HFFc6 (cell line): Measurements from ENCODE around the gene ZBTB16. TPM values are rescaled to one million over a fixed set of nuclear protein-coding genes. Genes with fewer than 3 reads are reported as not detected.

ENCODE experiments used
- DNase-seq: peaks from one replicate; pipeline ENCODE4 v3.0.0-alpha.2; 2018
- H3K27ac Mint-ChIP-seq: 2 replicates; pipeline ENCODE4 v1.8.0; 2020; ENCODE audit warnings: mild to moderate bottlenecking, mixed read lengths
- H3K27me3 Mint-ChIP-seq: 2 replicates; pipeline ENCODE4 v1.8.0; 2021; ENCODE audit warnings: mild to moderate bottlenecking, moderate library complexity, mixed read lengths; ENCODE audit not compliant: insufficient read depth
- H3K36me3 Mint-ChIP-seq: 2 replicates; pipeline ENCODE4 v1.8.0; 2021; ENCODE audit warnings: low read depth, mixed read lengths
- H3K4me1 Mint-ChIP-seq: 2 replicates; pipeline ENCODE4 v1.8.0; 2020; ENCODE audit warnings: low read depth, mixed read lengths
- H3K4me3 Mint-ChIP-seq: 2 replicates; pipeline ENCODE4 v1.8.0; 2020; ENCODE audit warnings: mild to moderate bottlenecking, moderate library complexity, mixed read lengths
- H3K9me3 Mint-ChIP-seq: 2 replicates; pipeline ENCODE4 v1.8.0; 2020; ENCODE audit warnings: mild to moderate bottlenecking, mixed read lengths
- total RNA-seq, 6 experiments: library from RNA; stranded (reverse); fragmentation: NEBNext Ultra II Directional; extraction: Animal tissue kit (Norgen Biotek cat#: 25700); gene quantifications; 2 replicates in 1 of 6; 3 replicates in 5 of 6; pipeline ENCODE4 v1.2.3, GENCODE V29; 2021
- TF ChIP-seq, protein P1 (sequence below): fragments of 200-600 bp; sonication (generic); IDR thresholded peaks from 2 replicates; pipeline ENCODE4 v1.5.0; 2021; ENCODE audit warnings: antibody characterized with exemption, mild to moderate bottlenecking

Gene ZBTB16
- total RNA-seq, 6 experiments from 2014 or later: not detected

DNA sequence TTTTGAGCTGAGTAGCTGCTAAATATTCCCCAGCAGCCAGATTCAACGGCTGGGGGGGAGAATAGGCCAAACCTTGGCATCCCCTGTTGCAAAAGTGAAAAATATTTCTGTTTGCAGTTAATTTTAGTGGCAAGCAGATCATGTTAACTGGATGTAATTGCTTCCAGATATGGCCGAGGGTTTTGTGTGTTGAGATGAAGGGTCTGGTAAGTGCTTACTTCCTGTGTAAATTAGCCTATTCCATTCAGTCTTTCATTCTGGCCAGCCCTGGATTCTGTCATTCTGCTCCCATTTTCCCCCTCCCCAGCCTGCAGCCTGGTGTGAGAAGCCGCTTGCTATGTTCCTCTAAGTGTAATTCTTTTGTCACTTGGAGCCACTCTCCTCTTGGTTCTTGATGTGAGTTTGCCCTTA is 17.4 kb downstream of the ZBTB16 start:
- no peak overlapping the region for H3K27ac Mint-ChIP-seq
- no peak overlapping the region for H3K4me3 Mint-ChIP-seq
- H3K27me3 Mint-ChIP-seq: peaks cover 64% of the 10 kb centered on the region
- H3K36me3 Mint-ChIP-seq: no peaks in the 10 kb centered on the region
- TF ChIP-seq, protein P1, sequence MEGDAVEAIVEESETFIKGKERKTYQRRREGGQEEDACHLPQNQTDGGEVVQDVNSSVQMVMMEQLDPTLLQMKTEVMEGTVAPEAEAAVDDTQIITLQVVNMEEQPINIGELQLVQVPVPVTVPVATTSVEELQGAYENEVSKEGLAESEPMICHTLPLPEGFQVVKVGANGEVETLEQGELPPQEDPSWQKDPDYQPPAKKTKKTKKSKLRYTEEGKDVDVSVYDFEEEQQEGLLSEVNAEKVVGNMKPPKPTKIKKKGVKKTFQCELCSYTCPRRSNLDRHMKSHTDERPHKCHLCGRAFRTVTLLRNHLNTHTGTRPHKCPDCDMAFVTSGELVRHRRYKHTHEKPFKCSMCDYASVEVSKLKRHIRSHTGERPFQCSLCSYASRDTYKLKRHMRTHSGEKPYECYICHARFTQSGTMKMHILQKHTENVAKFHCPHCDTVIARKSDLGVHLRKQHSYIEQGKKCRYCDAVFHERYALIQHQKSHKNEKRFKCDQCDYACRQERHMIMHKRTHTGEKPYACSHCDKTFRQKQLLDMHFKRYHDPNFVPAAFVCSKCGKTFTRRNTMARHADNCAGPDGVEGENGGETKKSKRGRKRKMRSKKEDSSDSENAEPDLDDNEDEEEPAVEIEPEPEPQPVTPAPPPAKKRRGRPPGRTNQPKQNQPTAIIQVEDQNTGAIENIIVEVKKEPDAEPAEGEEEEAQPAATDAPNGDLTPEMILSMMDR: no peak
- H3K4me1 Mint-ChIP-seq: peaks cover 12% of the 10 kb centered on the region; the same call in 1 of the 2 replicates
- H3K9me3 Mint-ChIP-seq: no peaks in the 10 kb centered on the region
- no peak for DNase-seq

DNA sequence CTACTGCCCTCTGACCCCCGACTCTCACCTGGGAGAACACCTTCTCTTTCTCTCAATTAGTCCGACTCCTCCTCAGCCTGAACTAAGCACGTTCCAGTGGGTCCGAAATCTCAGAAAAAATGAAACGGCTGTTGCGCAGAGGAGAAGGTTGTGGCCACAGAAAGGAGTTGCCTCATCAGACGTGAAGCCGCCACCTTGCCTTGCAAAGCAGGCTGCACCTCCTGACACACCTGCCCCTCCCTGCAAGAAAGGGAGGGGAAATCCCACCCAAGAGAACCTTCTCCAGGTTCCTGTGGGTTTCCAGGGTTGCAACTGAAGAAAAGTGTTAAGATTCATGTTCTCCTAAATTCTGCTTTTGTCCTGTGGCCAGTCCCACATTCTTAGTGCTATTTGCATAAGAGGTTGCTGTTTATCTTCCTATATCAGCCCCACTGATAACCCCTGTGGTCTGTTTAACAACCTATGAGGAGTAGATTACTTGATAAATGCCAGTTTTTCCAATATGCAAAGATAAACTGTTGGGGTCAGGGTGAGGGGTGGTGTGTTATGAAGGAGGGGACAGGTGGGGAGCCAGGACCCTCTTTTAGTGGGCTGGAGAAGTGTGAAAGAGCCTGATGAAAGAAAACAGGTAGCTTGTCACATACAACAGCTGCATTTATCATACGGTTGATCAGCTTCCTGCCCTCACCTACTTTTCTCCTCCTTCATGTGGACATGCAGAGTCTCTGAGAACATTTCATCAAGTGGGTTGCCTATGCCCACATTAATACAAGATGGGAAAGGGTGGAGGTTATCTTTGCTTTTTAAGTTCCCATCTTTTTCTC is 18.2 kb downstream of the ZBTB16 start:
- H3K36me3 Mint-ChIP-seq: no peaks in the 10 kb centered on the region
- H3K4me3 Mint-ChIP-seq: no peak overlapping the region
- peaks cover 57% of the 10 kb centered on the region for H3K27me3 Mint-ChIP-seq
- peaks cover 12% of the 10 kb centered on the region; the same call in 1 of the 2 replicates for H3K4me1 Mint-ChIP-seq
- H3K27ac Mint-ChIP-seq: no peak overlapping the region
- H3K9me3 Mint-ChIP-seq: no peaks in the 10 kb centered on the region
- TF ChIP-seq, protein P1: no peak
- DNase-seq: no peak

DNA sequence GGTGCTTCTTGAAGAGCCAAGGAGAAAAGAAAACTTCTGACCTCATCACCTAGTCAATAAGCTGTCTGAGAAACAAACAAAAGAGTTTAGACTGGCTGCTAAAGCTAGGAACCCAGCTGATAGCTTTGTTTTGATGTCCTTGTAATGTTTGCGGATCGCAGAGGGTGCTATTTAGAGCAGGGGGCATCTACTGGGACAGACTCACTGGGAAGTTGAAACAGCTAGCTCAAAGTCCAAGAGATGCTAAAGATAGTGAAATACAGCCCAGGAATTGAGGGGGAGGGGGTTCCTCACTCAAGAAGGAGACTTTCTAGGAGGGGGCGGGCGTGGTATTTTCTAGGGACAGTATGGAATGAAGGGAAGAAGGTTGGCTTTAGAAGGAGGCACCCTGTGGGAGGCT is 18.9 kb downstream of the ZBTB16 start:
- H3K27ac Mint-ChIP-seq: no peak overlapping the region

DNA sequence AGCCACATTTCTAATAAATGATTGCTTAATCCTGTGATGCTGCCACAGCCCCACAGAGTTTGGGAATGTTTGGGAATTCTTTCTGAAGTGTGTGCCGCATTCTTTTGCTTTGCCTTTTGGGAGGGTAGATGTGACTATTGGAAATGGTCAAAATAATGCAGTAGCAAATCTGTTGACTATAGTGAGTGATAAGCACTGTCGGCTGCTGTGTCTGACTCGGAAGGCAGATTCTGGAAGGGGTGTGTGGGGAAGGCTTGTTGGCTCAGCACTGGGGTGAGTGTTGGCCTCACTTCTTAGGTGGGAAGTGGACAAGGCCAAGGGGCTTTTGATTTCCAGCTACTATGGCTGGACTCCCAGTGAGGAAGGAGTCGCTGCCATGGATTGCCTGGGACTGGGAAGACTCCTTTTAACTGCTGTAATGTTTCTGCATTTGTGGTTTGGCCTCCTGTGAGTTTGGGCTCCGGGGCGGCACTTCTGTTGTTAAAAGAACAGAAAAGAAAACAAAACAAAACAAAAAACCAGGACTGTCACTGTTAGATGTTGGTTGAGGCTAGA is 20.1 kb downstream of the ZBTB16 start:
- Mint-ChIP-seq H3K9me3 (no peaks in the 10 kb centered on the region), H3K4me1 (peaks cover 12% of the 10 kb centered on the region; the same call in 1 of the 2 replicates), H3K4me3 (no peak overlapping the region), H3K27me3 (peaks cover 48% of the 10 kb centered on the region), H3K36me3 (no peaks in the 10 kb centered on the region), H3K27ac (no peak overlapping the region)
- no peak for DNase-seq
- TF ChIP-seq, protein P1: no peak

More for the DNA sequence above, 18.9 kb downstream of the ZBTB16 start:
- H3K27me3 Mint-ChIP-seq: peaks cover 55% of the 10 kb centered on the region
- no peaks in the 10 kb centered on the region for H3K9me3 Mint-ChIP-seq
- DNase-seq: no peak
- H3K4me1 Mint-ChIP-seq: peaks cover 12% of the 10 kb centered on the region; the same call in 1 of the 2 replicates
- no peaks in the 10 kb centered on the region for H3K36me3 Mint-ChIP-seq
- H3K4me3 Mint-ChIP-seq: no peak overlapping the region
- TF ChIP-seq, protein P1: no peak

DNA sequence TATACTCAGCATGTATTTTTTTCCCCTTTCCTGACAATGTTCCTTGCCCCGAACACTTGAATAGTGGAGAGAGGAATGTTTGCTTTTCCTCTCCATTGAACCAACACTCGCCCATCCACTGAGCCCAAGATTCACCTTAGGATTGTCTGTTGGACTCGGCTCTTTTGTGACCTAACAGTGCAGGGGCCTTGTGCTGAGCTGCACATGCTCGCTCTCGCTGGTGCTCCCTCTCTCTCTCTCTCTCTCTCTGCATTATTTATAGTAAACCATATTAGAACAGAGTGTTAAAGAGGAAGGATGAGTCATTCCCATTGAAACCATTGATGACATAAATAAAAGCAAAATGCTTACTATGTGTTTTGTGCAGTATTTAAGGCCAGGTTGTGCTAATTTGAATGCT is 20.7 kb downstream of the ZBTB16 start:
- no peak for DNase-seq
- TF ChIP-seq, protein P1: no peak
- Mint-ChIP-seq H3K27me3 (peaks cover 46% of the 10 kb centered on the region), H3K36me3 (no peaks in the 10 kb centered on the region), H3K4me3 (no peak overlapping the region), H3K4me1 (peaks cover 12% of the 10 kb centered on the region; the same call in 1 of the 2 replicates), H3K27ac (no peak overlapping the region), H3K9me3 (no peaks in the 10 kb centered on the region)
